Measurements from ENCODE around the gene MRPL52.
"Not testable (repeated sequence)": the region's sequence is repeated elsewhere in the genome, so short reads cannot be mapped to it uniquely, and the experiment has no call there.

Gene MRPL52

GRCh38 chr14:22852940-22853767 is 23.5 kb downstream of the MRPL52 start:
- TF ChIP-seq ZFX (IDR thresholded peaks at IDR 0.05) (no peak), CTCF (conservative IDR thresholded peaks at IDR 0.05) (peak; percentile 95)
- no peak overlapping the region for H3K27ac ChIP-seq

- H3K27ac ChIP-seq = not testable (repeated sequence)
Measured at GRCh38 chr14:22854296-22854695, 24.6 kb downstream of the MRPL52 start.

- H3K27ac ChIP-seq = no peak overlapping the region
- TF ChIP-seq CTCF (conservative IDR thresholded peaks at IDR 0.05) = no peak
- no peak for TF ChIP-seq ZFX (IDR thresholded peaks at IDR 0.05)
Measured at GRCh38 chr14:22854963-22855724, 25.5 kb downstream of the MRPL52 start.

- TF ChIP-seq CTCF (conservative IDR thresholded peaks at IDR 0.05) = no peak
- no peak for TF ChIP-seq ZFX (IDR thresholded peaks at IDR 0.05)
- no peak overlapping the region for H3K27ac ChIP-seq
Measured at GRCh38 chr14:22856428-22856827, 26.7 kb downstream of the MRPL52 start.

- H3K27ac ChIP-seq = not testable (repeated sequence)
Measured at GRCh38 chr14:22860377-22860776, 30.7 kb downstream of the MRPL52 start.

GRCh38 chr14:22861651-22862050 is 32.0 kb downstream of the MRPL52 start:
- TF ChIP-seq ZFX (IDR thresholded peaks at IDR 0.05) = no peak
- TF ChIP-seq CTCF (conservative IDR thresholded peaks at IDR 0.05) = no peak
- H3K27ac ChIP-seq = no peak overlapping the region

GRCh38 chr14:22864979-22865378 is 35.3 kb downstream of the MRPL52 start:
- TF ChIP-seq CTCF (conservative IDR thresholded peaks at IDR 0.05) = no peak
- TF ChIP-seq ZFX (IDR thresholded peaks at IDR 0.05) = no peak
- H3K27ac ChIP-seq = no peak overlapping the region
